B cell (primary cell): Measurements from ENCODE around the gene NETO1.

Experiments used
- EZH2 ChIP-seq: IDR thresholded peaks from 2 replicates; pipeline ENCODE4 v1.6.1; 2012; ENCODE audit warnings: borderline replicate concordance, low read depth, mild to moderate bottlenecking, moderate library complexity, low read length; ENCODE audit not compliant: insufficient read depth, poor library complexity, severe bottlenecking
- TF ChIP-seq, protein P1 (sequence below): fragments of 200-600 bp; IDR thresholded peaks from one replicate; pipeline ENCODE4 v1.8.0; 2022; ENCODE audit warnings: antibody characterized with exemption, mild to moderate bottlenecking

GRCh38 chr18:72826736-72827135, 41.1 kb downstream of the NETO1 start:
- TF ChIP-seq, protein P1, sequence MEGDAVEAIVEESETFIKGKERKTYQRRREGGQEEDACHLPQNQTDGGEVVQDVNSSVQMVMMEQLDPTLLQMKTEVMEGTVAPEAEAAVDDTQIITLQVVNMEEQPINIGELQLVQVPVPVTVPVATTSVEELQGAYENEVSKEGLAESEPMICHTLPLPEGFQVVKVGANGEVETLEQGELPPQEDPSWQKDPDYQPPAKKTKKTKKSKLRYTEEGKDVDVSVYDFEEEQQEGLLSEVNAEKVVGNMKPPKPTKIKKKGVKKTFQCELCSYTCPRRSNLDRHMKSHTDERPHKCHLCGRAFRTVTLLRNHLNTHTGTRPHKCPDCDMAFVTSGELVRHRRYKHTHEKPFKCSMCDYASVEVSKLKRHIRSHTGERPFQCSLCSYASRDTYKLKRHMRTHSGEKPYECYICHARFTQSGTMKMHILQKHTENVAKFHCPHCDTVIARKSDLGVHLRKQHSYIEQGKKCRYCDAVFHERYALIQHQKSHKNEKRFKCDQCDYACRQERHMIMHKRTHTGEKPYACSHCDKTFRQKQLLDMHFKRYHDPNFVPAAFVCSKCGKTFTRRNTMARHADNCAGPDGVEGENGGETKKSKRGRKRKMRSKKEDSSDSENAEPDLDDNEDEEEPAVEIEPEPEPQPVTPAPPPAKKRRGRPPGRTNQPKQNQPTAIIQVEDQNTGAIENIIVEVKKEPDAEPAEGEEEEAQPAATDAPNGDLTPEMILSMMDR = no peak
- TF ChIP-seq EZH2 = no peak
